Omental fat pad (tissue), 4 donors: ENCODE results near the gene C3orf49. TPM values are rescaled to one million over a fixed set of nuclear protein-coding genes. Genes with fewer than 3 reads are reported as not detected.

Experiments
- ATAC-seq: fragments of 150-250 bp; one replicate; pipeline ENCODE4 v1.9.1; 2016; ENCODE audit warnings: mild to moderate bottlenecking, moderate library complexity; ENCODE audit not compliant: low FRiP score
- DNase-seq: peaks from one replicate; pipeline ENCODE4 v3.0.0-alpha.2; 2019; ENCODE audit warnings: low spot score
- total RNA-seq, 4 donors: library from RNA; depleted of rRNA; stranded (reverse); fragments of >200 nt; gene quantifications; one replicate each; pipeline ENCODE4 v1.1.0, GENCODE V29; 2016
- TF ChIP-seq, protein P1 (sequence below), 3 donors: fragments of 450-650 bp; IDR thresholded peaks; one replicate each; pipeline ENCODE4 v1.5.1; 2016 to 2017; ENCODE audit warnings: antibody characterized with exemption in 3 of 3, mild to moderate bottlenecking in 3 of 3, moderate library complexity in 2 of 3

Gene C3orf49
- total RNA-seq, 4 donors from 2014 or later: not detected

DNA sequence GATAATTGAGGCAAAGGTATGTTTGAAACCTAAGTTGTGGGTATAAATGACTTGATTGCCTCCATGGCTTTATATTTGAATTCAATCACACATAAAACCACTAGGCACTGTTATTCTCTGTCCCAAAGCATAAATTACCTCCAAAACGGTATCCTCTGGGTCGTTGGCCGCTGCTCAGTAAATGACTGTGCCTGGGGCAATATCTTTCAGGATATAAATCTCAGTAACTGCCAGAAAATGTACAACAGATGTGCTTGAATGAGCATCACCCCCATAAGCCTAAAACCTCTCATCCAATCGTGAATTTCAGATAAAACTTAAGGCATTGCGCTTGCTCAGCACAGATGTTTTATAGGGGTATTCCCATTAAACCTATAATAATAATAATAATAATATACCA lies 19.0 kb upstream of the C3orf49 start:
- ATAC-seq: no peak
- DNase-seq: no peak
- TF ChIP-seq, protein P1, sequence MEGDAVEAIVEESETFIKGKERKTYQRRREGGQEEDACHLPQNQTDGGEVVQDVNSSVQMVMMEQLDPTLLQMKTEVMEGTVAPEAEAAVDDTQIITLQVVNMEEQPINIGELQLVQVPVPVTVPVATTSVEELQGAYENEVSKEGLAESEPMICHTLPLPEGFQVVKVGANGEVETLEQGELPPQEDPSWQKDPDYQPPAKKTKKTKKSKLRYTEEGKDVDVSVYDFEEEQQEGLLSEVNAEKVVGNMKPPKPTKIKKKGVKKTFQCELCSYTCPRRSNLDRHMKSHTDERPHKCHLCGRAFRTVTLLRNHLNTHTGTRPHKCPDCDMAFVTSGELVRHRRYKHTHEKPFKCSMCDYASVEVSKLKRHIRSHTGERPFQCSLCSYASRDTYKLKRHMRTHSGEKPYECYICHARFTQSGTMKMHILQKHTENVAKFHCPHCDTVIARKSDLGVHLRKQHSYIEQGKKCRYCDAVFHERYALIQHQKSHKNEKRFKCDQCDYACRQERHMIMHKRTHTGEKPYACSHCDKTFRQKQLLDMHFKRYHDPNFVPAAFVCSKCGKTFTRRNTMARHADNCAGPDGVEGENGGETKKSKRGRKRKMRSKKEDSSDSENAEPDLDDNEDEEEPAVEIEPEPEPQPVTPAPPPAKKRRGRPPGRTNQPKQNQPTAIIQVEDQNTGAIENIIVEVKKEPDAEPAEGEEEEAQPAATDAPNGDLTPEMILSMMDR (IDR thresholded peaks at IDR 0.05): no peak

DNA sequence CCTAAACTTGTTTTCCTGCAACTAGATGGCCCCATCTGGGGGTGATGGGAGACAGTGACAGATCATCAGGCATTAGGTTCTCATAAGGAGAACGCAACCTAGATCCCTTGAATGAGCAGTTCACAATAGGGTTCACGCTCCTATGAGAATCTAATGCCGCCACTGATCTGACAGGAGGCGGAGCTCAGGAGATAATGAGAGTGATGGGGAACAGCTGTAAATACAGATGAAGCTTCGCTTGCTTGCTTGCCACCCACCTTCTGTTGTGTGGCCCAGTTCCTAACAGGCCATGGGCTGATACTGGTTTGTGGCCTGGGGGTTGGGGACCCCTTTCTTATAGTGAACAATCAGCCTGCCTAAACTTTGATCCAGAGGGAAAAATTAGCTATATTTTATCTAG lies 15.2 kb upstream of the C3orf49 start:
- ATAC-seq: no peak
- DNase-seq: no peak
- TF ChIP-seq, protein P1 (IDR thresholded peaks at IDR 0.05): no peak

DNA sequence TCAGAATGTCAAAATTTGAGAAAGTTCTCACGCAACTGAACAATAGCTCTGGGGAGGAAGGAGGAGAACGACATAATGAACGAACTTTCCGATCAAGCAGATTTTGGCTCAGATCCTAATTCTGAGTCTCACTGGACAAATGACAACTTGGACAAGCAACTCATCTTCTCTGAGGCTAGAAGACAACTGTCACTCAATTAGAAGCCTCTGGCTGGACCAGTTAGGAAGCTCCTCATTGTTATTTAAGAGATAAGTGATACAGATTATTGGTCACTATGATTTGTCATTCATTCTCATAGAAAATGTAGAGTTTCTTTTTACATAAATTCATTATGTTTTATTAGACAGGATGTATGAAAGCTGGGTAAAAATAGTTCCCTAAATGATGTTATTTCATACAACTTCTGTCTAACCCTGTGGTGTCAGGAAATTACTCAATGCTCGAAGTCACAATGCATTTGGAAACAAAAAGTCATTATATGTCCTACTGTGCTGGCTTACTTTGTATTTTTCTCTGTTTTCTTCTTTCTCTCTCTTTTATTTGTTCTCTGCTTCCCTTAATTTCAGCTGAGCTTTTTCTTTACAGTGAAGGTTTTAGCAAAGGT lies 11.0 kb upstream of the C3orf49 start:
- TF ChIP-seq, protein P1 (IDR thresholded peaks at IDR 0.05): no peak
- ATAC-seq (no peak), DNase-seq (no peak)

DNA sequence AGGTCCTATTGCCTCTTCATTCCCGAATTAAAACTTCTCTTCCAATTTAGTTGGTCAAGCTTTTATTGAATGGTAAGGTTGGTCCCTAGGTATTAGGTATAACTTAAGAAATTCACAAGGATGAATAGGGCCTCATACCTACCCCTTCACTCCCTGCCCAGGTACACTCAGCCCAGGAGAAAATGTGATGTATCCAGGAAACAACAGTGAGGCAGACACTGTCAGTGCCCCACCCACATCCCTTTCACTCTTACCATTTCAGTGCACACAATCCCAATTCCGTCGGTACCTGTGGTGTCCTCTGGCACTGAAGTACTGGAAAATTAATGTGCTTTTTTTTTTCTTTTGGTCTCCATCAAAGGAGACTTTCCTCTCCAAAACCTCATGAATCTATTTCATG lies 10.5 kb upstream of the C3orf49 start:
- DNase-seq (no peak), ATAC-seq (no peak)
- TF ChIP-seq, protein P1 (IDR thresholded peaks at IDR 0.05): no peak

DNA sequence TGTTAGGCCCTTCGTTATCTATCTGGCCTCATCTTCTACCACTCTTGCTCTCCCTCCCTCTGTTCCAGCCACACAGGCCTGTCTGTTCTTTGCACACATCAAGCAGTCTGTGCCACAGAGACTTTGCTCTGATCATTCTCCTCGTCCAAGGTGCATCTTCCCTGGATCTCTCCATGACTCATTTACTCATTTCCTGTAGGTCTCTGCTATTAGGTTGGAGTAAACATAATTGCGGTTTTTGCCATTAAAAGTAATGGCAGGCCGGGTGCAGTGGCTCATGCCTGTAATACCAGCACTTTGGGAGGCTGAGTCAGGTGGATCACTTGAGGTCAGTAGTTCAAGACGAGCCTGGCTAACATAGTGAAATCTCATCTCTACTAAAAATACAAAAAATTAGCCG lies 9.5 kb upstream of the C3orf49 start:
- ATAC-seq: no peak
- TF ChIP-seq, protein P1 (IDR thresholded peaks at IDR 0.05): no peak

DNA sequence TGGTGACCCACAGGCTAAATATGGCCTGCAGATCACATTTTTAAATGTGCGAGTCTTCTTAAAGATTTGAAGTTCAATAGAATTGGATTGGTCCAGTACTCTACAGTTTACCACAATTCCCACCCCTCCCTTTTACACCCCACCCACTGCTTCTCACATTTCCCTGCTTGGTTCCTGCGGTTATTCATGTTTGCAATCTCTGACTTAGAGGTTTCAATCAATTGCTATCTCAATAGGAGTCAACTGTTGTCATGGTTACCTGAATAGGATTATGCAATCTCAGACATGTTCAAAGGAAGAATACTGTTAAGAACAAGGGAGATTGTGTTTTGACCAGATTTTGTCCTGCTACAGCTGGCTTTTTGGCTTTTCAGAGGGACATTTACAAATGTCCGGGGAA lies 4.9 kb upstream of the C3orf49 start:
- ATAC-seq: no peak
- TF ChIP-seq, protein P1 (IDR thresholded peaks at IDR 0.05): no peak

More for the DNA sequence above, 9.5 kb upstream of the C3orf49 start:
- no peak for DNase-seq

DNA sequence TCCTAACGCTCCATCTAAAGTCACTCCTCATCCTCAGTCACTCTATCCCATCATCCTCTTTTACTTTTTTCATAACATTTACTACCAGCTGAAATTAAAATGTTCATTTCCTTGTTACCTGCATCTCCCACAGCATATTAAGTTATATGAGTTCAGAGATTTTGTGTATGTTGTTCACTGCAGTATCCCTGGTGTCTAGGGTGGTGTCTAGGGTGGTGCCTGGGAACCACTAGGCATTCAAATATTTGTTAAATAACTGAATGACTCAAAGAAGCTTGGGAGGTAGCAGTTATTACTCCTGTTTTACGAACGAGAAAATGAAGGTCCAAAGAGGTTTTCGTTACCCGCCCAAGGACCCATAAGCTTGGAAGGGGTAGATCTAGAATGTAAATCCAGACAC lies 1.9 kb upstream of the C3orf49 start:
- TF ChIP-seq, protein P1 (IDR thresholded peaks at IDR 0.05): no peak
- ATAC-seq: no peak
- DNase-seq: no peak

More for the DNA sequence above, 4.9 kb upstream of the C3orf49 start:
- DNase-seq: no peak
